ENCODE results near the gene SNRPA1.

SNRPA1 gene

DNA sequence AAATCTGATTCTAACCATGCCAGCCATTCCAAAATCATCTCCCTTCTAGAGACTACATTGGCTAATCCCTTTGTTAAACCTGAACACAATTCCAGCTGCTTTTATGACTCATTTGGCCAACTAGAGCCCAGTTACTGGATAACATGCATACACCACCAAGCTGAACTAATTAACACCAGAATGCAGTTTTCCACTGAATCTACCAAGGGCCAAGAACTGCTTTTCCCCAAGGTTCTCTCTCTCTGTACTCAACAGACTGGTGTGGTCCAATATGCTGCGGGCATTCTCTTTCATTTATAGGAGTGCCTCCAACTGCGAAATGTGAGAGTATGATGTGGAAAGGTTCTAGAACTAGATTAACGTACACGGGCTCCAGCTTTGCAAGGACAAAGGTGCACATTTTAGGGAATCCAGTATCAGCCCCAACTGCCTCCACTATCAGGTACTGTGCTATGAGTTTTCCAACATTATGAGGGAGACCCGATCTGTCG lies 44.7 kb downstream of the SNRPA1 start:
- FAIRE-seq (no peak), DNase-seq (ENCODE audit: insufficient read length, low spot score) (no peak)
- TF ChIP-seq, protein P1, sequence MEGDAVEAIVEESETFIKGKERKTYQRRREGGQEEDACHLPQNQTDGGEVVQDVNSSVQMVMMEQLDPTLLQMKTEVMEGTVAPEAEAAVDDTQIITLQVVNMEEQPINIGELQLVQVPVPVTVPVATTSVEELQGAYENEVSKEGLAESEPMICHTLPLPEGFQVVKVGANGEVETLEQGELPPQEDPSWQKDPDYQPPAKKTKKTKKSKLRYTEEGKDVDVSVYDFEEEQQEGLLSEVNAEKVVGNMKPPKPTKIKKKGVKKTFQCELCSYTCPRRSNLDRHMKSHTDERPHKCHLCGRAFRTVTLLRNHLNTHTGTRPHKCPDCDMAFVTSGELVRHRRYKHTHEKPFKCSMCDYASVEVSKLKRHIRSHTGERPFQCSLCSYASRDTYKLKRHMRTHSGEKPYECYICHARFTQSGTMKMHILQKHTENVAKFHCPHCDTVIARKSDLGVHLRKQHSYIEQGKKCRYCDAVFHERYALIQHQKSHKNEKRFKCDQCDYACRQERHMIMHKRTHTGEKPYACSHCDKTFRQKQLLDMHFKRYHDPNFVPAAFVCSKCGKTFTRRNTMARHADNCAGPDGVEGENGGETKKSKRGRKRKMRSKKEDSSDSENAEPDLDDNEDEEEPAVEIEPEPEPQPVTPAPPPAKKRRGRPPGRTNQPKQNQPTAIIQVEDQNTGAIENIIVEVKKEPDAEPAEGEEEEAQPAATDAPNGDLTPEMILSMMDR (IDR thresholded peaks at IDR 0.05; ENCODE audit: insufficient read depth, missing control alignments): no peak

DNA sequence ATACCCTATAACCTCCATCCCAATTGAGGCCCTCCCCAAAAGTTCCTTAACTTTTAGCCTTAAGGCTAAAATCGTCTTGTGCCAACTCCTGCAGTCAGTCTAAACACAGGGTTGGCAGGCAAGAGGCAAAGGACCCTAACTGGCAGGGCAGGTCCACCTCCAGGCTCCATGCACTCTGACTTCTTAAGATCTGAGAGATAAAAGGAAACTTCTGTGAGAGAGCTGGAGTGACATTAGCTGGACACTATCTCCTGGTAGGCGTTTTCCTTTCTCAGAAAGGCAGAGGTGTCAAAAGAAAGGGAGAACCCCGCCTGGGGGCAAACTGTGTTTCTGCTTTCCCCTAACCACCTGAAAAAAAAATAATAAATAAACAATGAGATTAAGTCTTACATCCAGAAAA lies 46.8 kb downstream of the SNRPA1 start:
- TF ChIP-seq, protein P1 (IDR thresholded peaks at IDR 0.05; ENCODE audit: insufficient read depth, missing control alignments): no peak
- DNase-seq (ENCODE audit: insufficient read length, low spot score) (no peak), FAIRE-seq (no peak)

DNA sequence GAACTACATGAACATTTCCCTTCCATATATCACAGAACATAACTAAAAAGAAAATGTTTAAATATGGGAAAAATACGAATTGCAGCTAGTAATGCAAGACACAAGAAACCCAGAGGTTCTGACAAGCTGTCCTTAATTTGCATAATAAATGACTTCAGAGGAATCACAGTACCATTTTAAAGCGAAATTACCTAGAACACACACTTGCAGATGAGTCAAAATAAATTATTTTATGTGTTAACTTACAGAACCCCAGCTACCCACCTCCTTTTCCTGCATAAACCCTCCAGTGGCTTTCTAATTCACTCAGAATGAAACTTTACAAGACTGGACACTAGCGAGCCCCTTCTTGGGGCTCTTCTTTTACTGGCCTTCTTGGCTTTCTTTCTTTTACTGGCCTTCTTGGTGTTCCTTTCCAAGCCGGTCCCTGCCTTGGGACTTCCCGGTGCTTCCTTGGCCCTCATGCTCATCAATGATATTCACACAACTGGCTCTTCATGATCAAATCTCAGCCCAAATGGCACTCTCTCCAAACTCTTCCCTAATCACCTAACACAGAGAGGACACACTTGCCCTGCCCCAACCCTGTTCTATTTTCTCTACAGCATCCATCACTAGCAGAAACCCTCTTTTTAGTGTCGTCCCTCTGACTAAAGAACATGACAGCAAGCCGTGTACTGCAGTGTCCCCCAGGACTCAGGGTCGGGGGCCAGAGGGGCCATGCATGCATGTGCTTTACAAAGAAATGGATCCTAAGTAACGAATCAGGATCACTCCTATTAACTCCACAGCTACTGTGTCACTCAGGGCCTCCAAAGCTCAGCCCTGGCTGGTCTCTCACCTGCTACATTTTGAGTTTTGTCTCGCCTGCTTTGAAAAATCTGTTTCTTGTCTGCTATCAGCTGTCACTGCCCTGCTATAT lies 48.0 kb downstream of the SNRPA1 start:
- TF ChIP-seq, protein P1 (IDR thresholded peaks at IDR 0.05; ENCODE audit: insufficient read depth, missing control alignments): no peak
- FAIRE-seq (no peak), DNase-seq (ENCODE audit: insufficient read length, low spot score) (no peak)

DNA sequence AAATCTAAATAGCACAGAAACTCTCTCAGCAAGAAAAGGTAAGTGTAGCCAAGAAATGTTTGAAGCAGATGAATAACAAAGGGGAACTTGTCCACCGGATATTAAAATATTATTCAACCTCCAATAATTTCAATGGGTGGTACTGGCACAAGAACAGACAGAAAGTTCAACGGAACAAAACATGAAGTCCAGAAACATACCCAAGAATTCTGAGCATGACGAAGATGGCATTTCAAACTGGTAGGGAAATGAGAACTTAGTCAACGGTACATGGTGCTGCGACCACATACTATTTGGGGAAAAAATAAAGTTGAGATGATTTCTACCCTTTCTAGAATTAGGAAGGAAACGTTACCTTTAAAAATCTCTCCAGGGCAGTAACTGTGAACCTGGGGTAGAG lies 48.7 kb downstream of the SNRPA1 start:
- DNase-seq (ENCODE audit: insufficient read length, low spot score): no peak
- FAIRE-seq: no peak
- TF ChIP-seq, protein P1 (IDR thresholded peaks at IDR 0.05; ENCODE audit: insufficient read depth, missing control alignments): no peak

DNA sequence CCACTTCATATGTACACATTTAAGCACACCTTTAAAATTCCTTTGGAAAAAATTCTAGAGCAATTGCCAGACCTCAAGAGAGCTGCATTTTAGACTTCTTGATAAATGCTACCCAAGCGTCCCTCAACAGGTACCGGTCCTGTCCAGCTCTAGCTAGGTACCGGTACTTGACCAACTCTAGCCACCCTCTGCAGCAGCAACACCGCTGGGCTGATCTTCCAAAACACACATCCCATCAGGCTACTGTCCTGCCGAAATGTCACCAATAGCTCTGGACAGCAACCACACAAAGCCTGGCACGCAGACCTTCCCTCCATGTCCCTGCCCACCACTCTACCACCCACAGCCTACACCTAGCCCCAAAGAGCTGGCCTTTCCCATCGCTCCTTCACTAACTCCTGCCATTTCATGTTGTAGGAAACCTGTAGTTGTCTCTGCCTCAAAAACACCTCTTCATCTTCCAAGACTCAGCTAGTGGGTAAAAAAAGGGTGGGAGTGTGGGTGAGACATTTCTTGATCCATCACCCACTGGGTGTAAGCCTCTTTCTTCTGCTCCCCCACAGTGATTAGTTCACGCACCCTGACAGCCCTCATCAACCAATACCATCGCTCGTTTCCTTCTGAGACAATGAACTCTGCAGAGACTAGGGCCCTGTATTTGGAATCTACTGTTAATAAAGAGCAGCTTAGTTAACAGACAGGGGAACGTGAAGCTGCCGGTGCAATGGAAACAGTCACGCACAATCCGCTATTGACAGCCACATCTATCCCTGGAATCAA lies 50.0 kb downstream of the SNRPA1 start:
- no peak for DNase-seq (ENCODE audit: insufficient read length, low spot score)
- TF ChIP-seq, protein P1 (IDR thresholded peaks at IDR 0.05; ENCODE audit: insufficient read depth, missing control alignments): no peak
- FAIRE-seq: no peak

DNA sequence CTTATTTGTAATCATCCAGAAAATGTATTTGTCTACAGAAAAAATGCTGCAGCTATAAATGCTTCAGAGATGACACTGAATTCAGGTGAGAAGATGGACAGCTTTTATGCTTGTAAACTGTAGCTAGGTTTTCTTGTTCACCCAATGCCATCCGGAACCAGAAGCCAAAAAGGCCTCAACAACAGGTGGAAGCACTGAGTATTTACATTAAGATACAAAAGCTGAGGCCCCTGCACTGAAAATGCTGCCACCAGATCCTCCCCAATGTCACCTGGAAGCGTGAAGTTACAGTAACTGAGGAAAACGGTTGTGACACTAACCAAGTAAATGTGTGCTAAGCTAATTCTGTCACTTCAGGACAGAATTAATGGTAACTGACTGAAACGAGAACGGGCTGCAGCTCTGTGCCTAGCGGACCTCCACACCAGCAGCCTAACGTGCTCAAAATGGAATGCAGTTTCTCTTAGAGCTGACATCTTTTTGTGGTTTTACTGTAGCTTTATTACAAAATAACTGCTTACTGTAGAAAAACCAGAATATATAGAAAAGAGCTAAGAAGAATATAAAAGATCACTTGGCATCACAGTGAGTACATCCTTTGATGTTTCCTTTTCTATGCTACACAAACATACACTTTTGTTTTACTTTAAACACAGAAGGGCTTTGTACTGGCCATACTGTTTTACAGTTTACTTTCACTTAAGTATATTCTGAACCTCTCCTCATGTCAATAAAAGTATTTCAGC lies 50.8 kb downstream of the SNRPA1 start:
- DNase-seq (ENCODE audit: insufficient read length, low spot score) (no peak), FAIRE-seq (no peak)
- TF ChIP-seq, protein P1 (IDR thresholded peaks at IDR 0.05; ENCODE audit: insufficient read depth, missing control alignments): no peak
